ENCODE results near the gene TSPY8. TPM values are rescaled to one million over a fixed set of nuclear protein-coding genes. Genes with fewer than 3 reads are reported as not detected.
"Not testable (repeated sequence)": the region's sequence is repeated elsewhere in the genome, so short reads cannot be mapped to it uniquely, and the experiment has no call there.

TSPY8 gene, protein sequence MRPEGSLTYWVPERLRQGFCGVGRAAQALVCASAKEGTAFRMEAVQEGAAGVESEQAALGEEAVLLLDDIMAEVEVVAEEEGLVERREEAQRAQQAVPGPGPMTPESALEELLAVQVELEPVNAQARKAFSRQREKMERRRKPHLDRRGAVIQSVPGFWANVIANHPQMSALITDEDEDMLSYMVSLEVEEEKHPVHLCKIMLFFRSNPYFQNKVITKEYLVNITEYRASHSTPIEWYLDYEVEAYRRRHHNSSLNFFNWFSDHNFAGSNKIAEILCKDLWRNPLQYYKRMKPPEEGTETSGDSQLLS
- total RNA-seq = not detected

DNA sequence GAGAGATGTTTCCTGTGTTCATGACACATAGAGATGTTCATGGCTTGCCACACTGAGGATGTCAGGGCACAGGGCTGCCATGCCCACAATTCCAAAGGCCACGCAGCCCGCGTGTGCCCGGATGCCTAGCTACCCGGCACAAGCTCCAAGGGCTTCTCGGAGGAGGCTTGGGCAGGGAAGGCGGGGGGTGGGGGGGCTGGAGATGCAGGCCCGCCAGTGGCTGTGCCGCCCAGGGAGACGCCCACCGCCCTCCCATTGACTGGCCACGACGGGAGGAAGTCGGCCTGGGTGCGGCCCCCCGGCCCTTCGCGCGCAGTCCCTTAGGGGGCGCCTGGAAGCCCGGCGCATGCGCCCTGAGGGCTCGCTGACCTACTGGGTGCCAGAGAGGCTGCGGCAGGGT, at the start of gene TSPY8:
TSS of gene TSPY8 (plus strand) at position 301 of the 400 bp plus-strand sequence. CDS start at position 347, 46 bp downstream.
- ATAC-seq (ENCODE audit: low FRiP score) = not testable (repeated sequence)

DNA sequence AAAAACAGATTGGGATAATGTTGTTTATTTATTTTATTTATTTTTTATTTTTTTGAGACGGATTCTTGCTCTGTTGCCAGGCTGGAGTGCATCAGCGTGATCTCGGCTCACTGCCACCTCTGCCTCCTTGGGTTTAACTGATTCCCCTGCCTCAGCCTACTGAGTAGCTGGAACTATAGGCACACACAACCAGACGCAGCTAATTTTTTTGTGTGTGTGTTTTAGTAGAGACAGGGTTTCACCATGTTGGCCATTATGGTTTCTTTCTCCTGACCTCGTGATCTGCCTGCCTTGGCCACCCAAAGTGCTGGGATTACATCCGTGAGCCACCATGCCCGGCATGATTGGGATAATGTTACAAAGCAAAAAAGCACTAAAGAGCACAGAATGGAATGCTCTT, 36.6 kb upstream of the TSPY8 start:
- no peak for DNase-seq (ENCODE audit: low spot score)
- TF ChIP-seq, protein P1, sequence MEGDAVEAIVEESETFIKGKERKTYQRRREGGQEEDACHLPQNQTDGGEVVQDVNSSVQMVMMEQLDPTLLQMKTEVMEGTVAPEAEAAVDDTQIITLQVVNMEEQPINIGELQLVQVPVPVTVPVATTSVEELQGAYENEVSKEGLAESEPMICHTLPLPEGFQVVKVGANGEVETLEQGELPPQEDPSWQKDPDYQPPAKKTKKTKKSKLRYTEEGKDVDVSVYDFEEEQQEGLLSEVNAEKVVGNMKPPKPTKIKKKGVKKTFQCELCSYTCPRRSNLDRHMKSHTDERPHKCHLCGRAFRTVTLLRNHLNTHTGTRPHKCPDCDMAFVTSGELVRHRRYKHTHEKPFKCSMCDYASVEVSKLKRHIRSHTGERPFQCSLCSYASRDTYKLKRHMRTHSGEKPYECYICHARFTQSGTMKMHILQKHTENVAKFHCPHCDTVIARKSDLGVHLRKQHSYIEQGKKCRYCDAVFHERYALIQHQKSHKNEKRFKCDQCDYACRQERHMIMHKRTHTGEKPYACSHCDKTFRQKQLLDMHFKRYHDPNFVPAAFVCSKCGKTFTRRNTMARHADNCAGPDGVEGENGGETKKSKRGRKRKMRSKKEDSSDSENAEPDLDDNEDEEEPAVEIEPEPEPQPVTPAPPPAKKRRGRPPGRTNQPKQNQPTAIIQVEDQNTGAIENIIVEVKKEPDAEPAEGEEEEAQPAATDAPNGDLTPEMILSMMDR (IDR thresholded peaks at IDR 0.05) = no peak
- ATAC-seq (ENCODE audit: low FRiP score) = no peak

More for the DNA sequence above, at the start of gene TSPY8:
- DNase-seq (ENCODE audit: low spot score) = not testable (repeated sequence)

DNA sequence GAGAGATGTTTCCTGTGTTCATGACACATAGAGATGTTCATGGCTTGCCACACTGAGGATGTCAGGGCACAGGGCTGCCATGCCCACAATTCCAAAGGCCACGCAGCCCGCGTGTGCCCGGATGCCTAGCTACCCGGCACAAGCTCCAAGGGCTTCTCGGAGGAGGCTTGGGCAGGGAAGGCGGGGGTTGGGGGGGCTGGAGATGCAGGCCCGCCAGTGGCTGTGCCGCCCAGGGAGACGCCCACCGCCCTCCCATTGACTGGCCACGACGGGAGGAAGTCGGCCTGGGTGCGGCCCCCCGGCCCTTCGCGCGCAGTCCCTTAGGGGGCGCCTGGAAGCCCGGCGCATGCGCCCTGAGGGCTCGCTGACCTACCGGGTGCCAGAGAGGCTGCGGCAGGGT, 20.4 kb upstream of the TSPY8 start, which contains the start of gene TSPY4:
TSS of gene TSPY4 (plus strand) at position 301 of the 400 bp plus-strand sequence. CDS start at position 347, 46 bp downstream.
- ATAC-seq (ENCODE audit: low FRiP score); DNase-seq (ENCODE audit: low spot score): not testable (repeated sequence)

DNA sequence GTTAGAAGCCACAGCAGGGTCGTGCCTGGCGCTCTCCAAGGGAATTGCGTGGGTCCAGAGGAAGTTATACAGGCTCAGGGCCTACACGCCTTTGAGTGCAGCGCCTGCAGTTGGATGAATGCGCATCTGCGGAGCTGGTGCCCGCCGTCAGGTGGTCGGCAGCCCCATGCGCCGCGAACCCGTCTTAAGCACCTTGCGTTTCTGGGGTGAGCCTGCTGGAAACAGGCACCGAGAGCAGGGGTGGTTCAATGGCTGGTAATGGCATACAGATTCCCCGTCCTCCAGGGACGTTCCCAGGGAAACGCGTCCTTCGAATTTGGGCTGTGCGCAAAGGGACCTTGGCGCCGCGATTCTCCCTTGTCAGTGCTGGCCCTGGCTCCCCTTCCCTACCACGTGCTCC, 38.9 kb downstream of the TSPY8 start:
- not testable (repeated sequence) for DNase-seq (ENCODE audit: low spot score); ATAC-seq (ENCODE audit: low FRiP score)

DNA sequence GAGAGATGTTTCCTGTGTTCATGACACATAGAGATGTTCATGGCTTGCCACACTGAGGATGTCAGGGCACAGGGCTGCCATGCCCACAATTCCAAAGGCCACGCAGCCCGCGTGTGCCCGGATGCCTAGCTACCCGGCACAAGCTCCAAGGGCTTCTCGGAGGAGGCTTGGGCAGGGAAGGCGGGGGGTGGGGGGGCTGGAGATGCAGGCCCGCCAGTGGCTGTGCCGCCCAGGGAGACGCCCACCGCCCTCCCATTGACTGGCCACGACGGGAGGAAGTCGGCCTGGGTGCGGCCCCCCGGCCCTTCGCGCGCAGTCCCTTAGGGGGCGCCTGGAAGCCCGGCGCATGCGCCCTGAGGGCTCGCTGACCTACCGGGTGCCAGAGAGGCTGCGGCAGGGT, 40.5 kb downstream of the TSPY8 start, which contains the start of gene TSPY3:
TSS of gene TSPY3 (plus strand) at position 301 of the 400 bp plus-strand sequence. CDS start at position 347, 46 bp downstream.
- ATAC-seq (ENCODE audit: low FRiP score); DNase-seq (ENCODE audit: low spot score): not testable (repeated sequence)

Small RNA genes within 50 kb of the gene (small RNA-seq; reads per million reads assigned to genes)
- not detected for gene AC006158.1

Other genes starting within 250 kb of the TSPY8 start
- gene TSPY4, start 20.3 kb upstream of the TSPY8 start, total RNA-seq = not detected
- gene TSPY3, start 40.6 kb downstream of the TSPY8 start, total RNA-seq = not detected
- not detected for gene TSPY1, start 109.2 kb downstream of the TSPY8 start, total RNA-seq
- not detected for gene TSPY9, start 129.5 kb downstream of the TSPY8 start, total RNA-seq
- gene TSPY10, start 170.1 kb downstream of the TSPY8 start, total RNA-seq = not detected

All from omental fat pad (tissue), 4 donors.